H9 (cell line): ENCODE measurements around the gene PLCL1. TPM values are rescaled to one million over a fixed set of nuclear protein-coding genes. Genes with fewer than 3 reads are reported as not detected.

Experiments used
- DNase-seq: peaks from one replicate; pipeline ENCODE4 v3.0.0-alpha.2; 2017
- H2AFZ ChIP-seq: one replicate; pipeline ENCODE4 v1.6.1; 2013; ENCODE audit warnings: mild to moderate bottlenecking, low read length, control low read depth, moderate library complexity
- H2AK5ac ChIP-seq: 2 replicates; pipeline ENCODE4 v1.6.1; 2013; ENCODE audit warnings: low read length, control low read depth, mixed read lengths; ENCODE audit not compliant: insufficient read length
- H2BK120ac ChIP-seq: one replicate; pipeline ENCODE4 v1.6.1; 2013; ENCODE audit warnings: low read depth, mild to moderate bottlenecking, low read length, control low read depth, inconsistent platforms; ENCODE audit not compliant: poor library complexity, severe bottlenecking
- H2BK12ac ChIP-seq: 2 replicates; pipeline ENCODE4 v1.6.1; 2013; ENCODE audit warnings: low read length, control low read depth, mixed read lengths, low read depth; ENCODE audit not compliant: insufficient read length
- H2BK15ac ChIP-seq: 2 replicates; pipeline ENCODE4 v1.6.1; 2013; ENCODE audit warnings: low read depth, low read length, control low read depth
- H2BK20ac ChIP-seq: one replicate; pipeline ENCODE4 v1.6.1; 2013; ENCODE audit warnings: low read depth, mild to moderate bottlenecking, low read length, control low read depth, inconsistent platforms; ENCODE audit not compliant: poor library complexity, severe bottlenecking
- H2BK5ac ChIP-seq: 2 replicates; pipeline ENCODE4 v1.6.1; 2013; ENCODE audit warnings: low read length, control low read depth, mixed read lengths; ENCODE audit not compliant: insufficient read length
- H3K14ac ChIP-seq: 2 replicates; pipeline ENCODE4 v1.6.1; 2013; ENCODE audit warnings: low read length, control low read depth; ENCODE audit not compliant: insufficient read depth
- H3K18ac ChIP-seq: 2 replicates; pipeline ENCODE4 v1.6.1; 2013; ENCODE audit warnings: low read depth, mild to moderate bottlenecking, mixed read lengths, low read length, control low read depth; ENCODE audit not compliant: insufficient read length
- H3K23ac ChIP-seq: 2 replicates; pipeline ENCODE4 v1.6.1; 2013; ENCODE audit warnings: low read length, control low read depth, mixed read lengths, low read depth; ENCODE audit not compliant: insufficient read length
- H3K23me2 ChIP-seq: 2 replicates; pipeline ENCODE4 v1.6.1; 2013; ENCODE audit warnings: low read depth, mild to moderate bottlenecking, mixed read lengths, low read length, control low read depth; ENCODE audit not compliant: insufficient read length, poor library complexity, severe bottlenecking
- H3K27ac ChIP-seq: 2 replicates; pipeline ENCODE4 v1.5.1; 2013; ENCODE audit warnings: low read length, control low read depth, mixed read lengths, low read depth; ENCODE audit not compliant: insufficient read length
- H3K27me3 ChIP-seq: 2 replicates; pipeline ENCODE4 v1.6.1; 2013; ENCODE audit warnings: low read length, control low read depth, inconsistent platforms; ENCODE audit not compliant: insufficient read depth
- H3K4ac ChIP-seq: 2 replicates; pipeline ENCODE4 v1.6.1; 2013; ENCODE audit warnings: low read depth, mild to moderate bottlenecking, control low read depth, inconsistent platforms, low read length, moderate library complexity
- H3K4me1 ChIP-seq: 2 replicates; pipeline ENCODE4 v1.6.1; 2013; ENCODE audit warnings: low read length, control low read depth, inconsistent platforms; ENCODE audit not compliant: insufficient read depth
- H3K4me2 ChIP-seq: 2 replicates; pipeline ENCODE4 v1.6.1; 2013; ENCODE audit warnings: low read length, control low read depth, mixed read lengths; ENCODE audit not compliant: insufficient read length, insufficient read depth
- H3K56ac ChIP-seq: 2 replicates; pipeline ENCODE4 v1.6.1; 2013; ENCODE audit warnings: low read depth, mild to moderate bottlenecking, mixed read lengths, low read length, control low read depth; ENCODE audit not compliant: insufficient read length
- H3K79me1 ChIP-seq: 2 replicates; pipeline ENCODE4 v1.6.1; 2013; ENCODE audit warnings: low read depth, mild to moderate bottlenecking, moderate library complexity, low read length, control low read depth, inconsistent platforms; ENCODE audit not compliant: insufficient read depth, poor library complexity, severe bottlenecking
- H3K79me2 ChIP-seq: 2 replicates; pipeline ENCODE4 v1.6.1; 2013; ENCODE audit warnings: low read length, control low read depth, inconsistent platforms; ENCODE audit not compliant: insufficient read depth
- H3K9ac ChIP-seq: 2 replicates; pipeline ENCODE4 v1.6.1; 2013; ENCODE audit warnings: low read length, control low read depth, mixed read lengths; ENCODE audit not compliant: insufficient read length; ENCODE audit errors: extremely low read depth
- H3K9me3 ChIP-seq: one replicate; pipeline ENCODE4 v1.6.1; 2013; ENCODE audit warnings: low read depth, low read length, inconsistent platforms; ENCODE audit not compliant: control insufficient read depth
- H3T11ph ChIP-seq: one replicate; pipeline ENCODE4 v1.6.1; 2013; ENCODE audit warnings: mild to moderate bottlenecking, low read length, control low read depth, inconsistent platforms
- H4K20me1 ChIP-seq: one replicate; pipeline ENCODE4 v1.6.1; 2013; ENCODE audit not compliant: control insufficient read depth, insufficient read length, insufficient read depth
- H4K5ac ChIP-seq: 2 replicates; pipeline ENCODE4 v1.6.1; 2013; ENCODE audit warnings: low read depth, mild to moderate bottlenecking, mixed read lengths, low read length, control low read depth; ENCODE audit not compliant: insufficient read length
- H4K8ac ChIP-seq: replicated peaks from 2 replicates; pipeline ENCODE4 v1.6.1; 2013; ENCODE audit warnings: low read length, control low read depth, mixed read lengths, low read depth; ENCODE audit not compliant: insufficient read length
- H4K91ac ChIP-seq: 2 replicates; pipeline ENCODE4 v1.6.1; 2013; ENCODE audit warnings: low read depth, mild to moderate bottlenecking, moderate library complexity, mixed read lengths, low read length, control low read depth; ENCODE audit not compliant: insufficient read length
- H3K27ac Mint-ChIP-seq, 3 experiments: 2 replicates in 2 of 3; 3 replicates in 1 of 3; pipeline ENCODE4 v1.8.0; 2020 to 2021; ENCODE audit warnings: mixed read lengths in 3 of 3, mild to moderate bottlenecking in 1 of 3, moderate library complexity in 1 of 3
- H3K27me3 Mint-ChIP-seq: 2 replicates; pipeline ENCODE4 v1.8.0; 2021; ENCODE audit warnings: low read depth, mild to moderate bottlenecking, moderate library complexity, mixed read lengths
- H3K36me3 Mint-ChIP-seq, 3 experiments: 2 replicates in 2 of 3; 3 replicates in 1 of 3; pipeline ENCODE4 v1.8.0; 2020 to 2021; ENCODE audit warnings: low read depth in 3 of 3, mixed read lengths in 3 of 3; ENCODE audit not compliant: insufficient read depth in 1 of 3
- H3K4me1 Mint-ChIP-seq, 2 experiments: 2 replicates each; pipeline ENCODE4 v1.8.0; 2020; ENCODE audit warnings: mixed read lengths in 2 of 2
- H3K4me3 Mint-ChIP-seq, 2 experiments: 2 replicates in 1 of 2; 3 replicates in 1 of 2; pipeline ENCODE4 v1.8.0; 2020 to 2021; ENCODE audit warnings: mild to moderate bottlenecking in 2 of 2, mixed read lengths in 2 of 2, moderate library complexity in 1 of 2
- H3K9me3 Mint-ChIP-seq, 2 experiments: 2 replicates in 1 of 2; 3 replicates in 1 of 2; pipeline ENCODE4 v1.8.0; 2020; ENCODE audit warnings: mild to moderate bottlenecking in 2 of 2, mixed read lengths in 2 of 2, moderate library complexity in 1 of 2
- CTCF ChIP-seq: fragments of 200-600 bp; sonication (generic); conservative IDR thresholded peaks from 3 replicates; pipeline ENCODE4 v1.8.0; 2021; ENCODE audit warnings: antibody characterized with exemption, mild to moderate bottlenecking
- WGBS: extraction: QIAGEN DNeasy Blood & Tissue Kit; methylation state at CpG from one replicate; pipeline ENCODE4 v1.1.7; 2013; ENCODE audit warnings: missing lambda C conversion rate, low lambda C conversion rate, mixed read lengths; ENCODE audit not compliant: insufficient read length; ENCODE audit errors: extremely low coverage; 5-methylcytosine and 5-hydroxymethylcytosine counted together
- total RNA-seq: library from RNA; stranded (reverse); gene quantifications from 2 replicates; pipeline ENCODE4 v1.2.1, GENCODE V29; 2021

PLCL1 gene
- total RNA-seq, 1 experiment from 2014 or later = 0.04 TPM

DNA sequence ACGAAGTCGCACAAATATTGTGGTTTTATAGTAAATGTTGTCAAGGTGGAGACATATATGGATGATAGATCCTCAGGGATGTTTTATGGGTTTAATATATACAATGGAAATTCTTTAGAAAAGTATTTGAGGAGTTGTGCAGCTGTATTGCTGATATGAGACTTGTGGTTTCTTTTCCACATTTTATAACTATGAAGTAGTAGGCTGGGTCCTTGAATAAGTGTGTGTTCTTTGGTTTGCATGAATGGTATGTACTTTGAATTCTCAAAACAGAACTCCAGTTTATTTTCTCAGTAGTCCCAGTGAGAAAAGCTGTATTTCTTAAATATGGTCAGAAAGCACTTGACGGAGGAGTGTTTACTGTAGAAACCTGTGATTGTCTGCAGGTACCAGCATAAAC lies 42.4 kb downstream of the PLCL1 start:
- Histone ChIP-seq H3K9me3 (no peaks in the 10 kb centered on the region), H2AK5ac (no peak overlapping the region), H3K14ac (no peak overlapping the region), H4K20me1 (no peaks in the 10 kb centered on the region), H3K4ac (no peak overlapping the region), H3K79me1 (no peaks in the 10 kb centered on the region), H2BK12ac (no peak overlapping the region), H4K91ac (no peak overlapping the region), H2BK15ac (no peak overlapping the region), H3K56ac (no peak overlapping the region), H2BK5ac (no peak overlapping the region), H2BK120ac (no peak overlapping the region), H3K4me2 (no peak overlapping the region), H3K23me2 (no peaks in the 10 kb centered on the region), H4K5ac (no peak overlapping the region), H3K27ac (no peak overlapping the region), H3T11ph (no peak overlapping the region), H3K23ac (no peak overlapping the region), H3K4me1 (no peaks in the 10 kb centered on the region), H4K8ac (no peak overlapping the region), H3K79me2 (no peaks in the 10 kb centered on the region), H3K18ac (no peak overlapping the region), H3K27me3 (no peaks in the 10 kb centered on the region), H3K9ac (no peak overlapping the region), H2BK20ac (no peak overlapping the region), H2AFZ (no peak overlapping the region)
- Mint-ChIP-seq H3K4me3 (no peak overlapping the region), H3K36me3 (no peaks in the 10 kb centered on the region), H3K4me1 (peaks cover 5 to 7% of the 10 kb centered on the region in 2 experiments), H3K27me3 (peaks cover 1% of the 10 kb centered on the region; the same call in 1 of the 2 replicates), H3K27ac (no peak overlapping the region), H3K9me3 (no peaks in the 10 kb centered on the region)
- WGBS = no CpG with 5 or more reads among the region's 3 CpGs
- DNase-seq = no peak
- TF ChIP-seq CTCF = no peak
